Activated naive CD8-positive, alpha-beta T cell treated with anti-CD3 and anti-CD28 coated beads for 36 hours (primary cell): ENCODE measurements around the gene SLC7A8. TPM values are rescaled to one million over a fixed set of nuclear protein-coding genes. Genes with fewer than 3 reads are reported as not detected.
A peak's percentile ranks its signal among the peaks of the same experiment; 100 is the strongest.

Experiments
- DNase-seq: peaks from one replicate; pipeline ENCODE4 v3.0.0; 2021
- H3K27ac Mint-ChIP-seq: one replicate; pipeline ENCODE4 v1.8.0; 2022; ENCODE audit warnings: mild to moderate bottlenecking, moderate library complexity, mixed read lengths
- H3K27me3 Mint-ChIP-seq: one replicate; pipeline ENCODE4 v1.8.0; 2022; ENCODE audit warnings: mild to moderate bottlenecking, mixed read lengths
- H3K36me3 Mint-ChIP-seq: one replicate; pipeline ENCODE4 v1.8.0; 2021; ENCODE audit warnings: mild to moderate bottlenecking, mixed read lengths
- H3K4me1 Mint-ChIP-seq: one replicate; pipeline ENCODE4 v1.8.0; 2021; ENCODE audit warnings: mixed read lengths
- H3K4me3 Mint-ChIP-seq: one replicate; pipeline ENCODE4 v1.8.0; 2022; ENCODE audit warnings: mild to moderate bottlenecking, moderate library complexity, mixed read lengths
- H3K9me3 Mint-ChIP-seq: one replicate; pipeline ENCODE4 v1.8.0; 2022; ENCODE audit warnings: mixed read lengths
- total RNA-seq, 2 experiments: library from RNA; stranded (reverse); gene quantifications; one replicate each; pipeline ENCODE4 v1.2.3, GENCODE V29; 2021

SLC7A8 gene
- total RNA-seq, 2 experiments from 2014 or later: 2.5 to 2.8 TPM

GRCh38 chr14:23137192-23137812 lies 46.2 kb downstream of the SLC7A8 start:
- H3K27ac Mint-ChIP-seq: no peak overlapping the region
- no peaks in the 10 kb centered on the region for H3K9me3 Mint-ChIP-seq
- no peak for DNase-seq
- no peaks in the 10 kb centered on the region for H3K4me1 Mint-ChIP-seq
- H3K36me3 Mint-ChIP-seq: no peaks in the 10 kb centered on the region
- H3K27me3 Mint-ChIP-seq: no peaks in the 10 kb centered on the region
- H3K4me3 Mint-ChIP-seq: no peak overlapping the region

GRCh38 chr14:23136566-23137133 lies 46.8 kb downstream of the SLC7A8 start:
- H3K27ac Mint-ChIP-seq: no peak overlapping the region
- DNase-seq: no peak
- no peaks in the 10 kb centered on the region for H3K27me3 Mint-ChIP-seq
- H3K36me3 Mint-ChIP-seq: no peaks in the 10 kb centered on the region
- H3K9me3 Mint-ChIP-seq: no peaks in the 10 kb centered on the region
- no peaks in the 10 kb centered on the region for H3K4me1 Mint-ChIP-seq
- H3K4me3 Mint-ChIP-seq: no peak overlapping the region

DNA sequence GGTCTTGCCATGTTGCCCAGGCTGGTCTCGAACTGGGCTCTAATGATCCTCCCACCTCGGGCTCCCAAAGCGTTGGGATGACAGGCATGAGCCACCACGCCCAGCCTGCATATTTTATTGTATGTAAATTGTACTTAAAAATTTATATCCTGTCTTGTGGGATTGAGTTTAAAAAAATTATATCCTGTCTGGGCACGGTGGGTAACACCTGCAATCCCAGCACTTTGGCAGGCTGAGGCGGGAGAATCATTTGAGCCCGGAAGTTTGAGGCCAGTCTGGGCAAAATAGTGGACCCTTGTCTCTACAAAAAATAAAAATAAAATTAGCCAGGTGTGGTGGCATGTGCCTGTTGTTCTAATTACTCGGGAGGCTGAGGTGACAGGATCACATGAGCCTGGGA lies 50.5 kb downstream of the SLC7A8 start:
- H3K27ac Mint-ChIP-seq: no peak overlapping the region
- H3K27me3 Mint-ChIP-seq: no peaks in the 10 kb centered on the region
- no peaks in the 10 kb centered on the region for H3K9me3 Mint-ChIP-seq
- no peak overlapping the region for H3K4me3 Mint-ChIP-seq
- no peak for DNase-seq
- no peaks in the 10 kb centered on the region for H3K4me1 Mint-ChIP-seq
- H3K36me3 Mint-ChIP-seq: no peaks in the 10 kb centered on the region

- H3K9me3 Mint-ChIP-seq: no peaks in the 10 kb centered on the region
- DNase-seq: no peak
These were observed 52.0 kb downstream of the SLC7A8 start for GRCh38 chr14:23131482-23131881.

GRCh38 chr14:23130871-23131270 lies 52.6 kb downstream of the SLC7A8 start:
- DNase-seq: no peak
- Mint-ChIP-seq H3K4me3 (no peak overlapping the region), H3K36me3 (no peaks in the 10 kb centered on the region), H3K4me1 (no peaks in the 10 kb centered on the region), H3K27me3 (no peaks in the 10 kb centered on the region), H3K27ac (peak overlapping the region; percentile 3), H3K9me3 (no peaks in the 10 kb centered on the region)

More at GRCh38 chr14:23131482-23131881, 52.0 kb downstream of the SLC7A8 start:
- H3K4me3 Mint-ChIP-seq: no peak overlapping the region
- H3K27me3 Mint-ChIP-seq: no peaks in the 10 kb centered on the region
- H3K4me1 Mint-ChIP-seq: no peaks in the 10 kb centered on the region
- no peak overlapping the region for H3K27ac Mint-ChIP-seq
- H3K36me3 Mint-ChIP-seq: no peaks in the 10 kb centered on the region

GRCh38 chr14:23129759-23130316 lies 53.6 kb downstream of the SLC7A8 start:
- Mint-ChIP-seq H3K4me1 (no peaks in the 10 kb centered on the region), H3K9me3 (no peaks in the 10 kb centered on the region), H3K4me3 (no peak overlapping the region), H3K27me3 (no peaks in the 10 kb centered on the region), H3K36me3 (no peaks in the 10 kb centered on the region), H3K27ac (no peak overlapping the region)
- no peak for DNase-seq

DNA sequence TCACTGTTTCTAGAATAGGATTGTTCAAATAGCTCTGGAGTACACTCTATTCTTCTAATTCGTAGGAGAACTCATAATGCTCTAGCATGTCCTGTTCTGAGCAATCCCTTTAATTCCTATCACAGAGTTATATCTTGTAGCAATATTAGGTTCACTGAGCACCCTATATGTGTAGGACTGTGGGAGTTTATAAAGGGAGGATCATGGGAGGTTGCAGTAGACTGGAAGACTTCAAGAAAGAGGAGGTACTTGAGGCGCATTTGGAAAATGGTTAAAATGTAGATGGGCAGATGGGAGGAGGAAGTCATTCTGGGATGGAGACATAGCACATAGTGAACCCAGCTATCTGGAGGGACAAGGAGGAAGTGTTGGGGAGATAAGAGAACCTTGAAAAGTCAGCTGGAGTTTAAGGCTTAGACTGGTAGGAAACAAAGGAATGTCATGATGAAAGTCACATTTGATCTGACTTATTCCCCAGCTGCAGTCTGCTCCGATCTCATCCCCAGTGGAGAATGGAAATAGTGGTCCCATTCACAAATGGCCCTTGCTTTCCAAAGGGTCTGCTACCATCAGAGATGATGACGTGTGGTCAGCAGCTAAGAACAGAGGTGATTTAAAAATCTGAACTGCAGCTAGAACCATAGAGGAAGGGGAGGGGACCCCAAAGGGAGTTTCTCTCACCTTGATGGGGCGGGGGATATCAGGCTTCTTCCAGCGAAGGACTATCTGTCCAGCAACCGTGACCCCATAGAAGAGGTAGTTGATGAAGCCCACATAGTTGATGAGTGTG lies 54.3 kb downstream of the SLC7A8 start:
- Mint-ChIP-seq H3K4me3 (no peak overlapping the region), H3K27me3 (no peaks in the 10 kb centered on the region)

GRCh38 chr14:23127861-23128260 lies 55.6 kb downstream of the SLC7A8 start:
- Mint-ChIP-seq H3K27ac (no peak overlapping the region), H3K27me3 (no peaks in the 10 kb centered on the region), H3K4me1 (no peaks in the 10 kb centered on the region), H3K9me3 (no peaks in the 10 kb centered on the region), H3K36me3 (no peaks in the 10 kb centered on the region), H3K4me3 (no peak overlapping the region)
- no peak for DNase-seq

More for the DNA sequence above, 54.3 kb downstream of the SLC7A8 start:
- Mint-ChIP-seq H3K36me3 (no peaks in the 10 kb centered on the region), H3K9me3 (no peaks in the 10 kb centered on the region), H3K4me1 (no peaks in the 10 kb centered on the region), H3K27ac (no peak overlapping the region)
- no peak for DNase-seq

DNA sequence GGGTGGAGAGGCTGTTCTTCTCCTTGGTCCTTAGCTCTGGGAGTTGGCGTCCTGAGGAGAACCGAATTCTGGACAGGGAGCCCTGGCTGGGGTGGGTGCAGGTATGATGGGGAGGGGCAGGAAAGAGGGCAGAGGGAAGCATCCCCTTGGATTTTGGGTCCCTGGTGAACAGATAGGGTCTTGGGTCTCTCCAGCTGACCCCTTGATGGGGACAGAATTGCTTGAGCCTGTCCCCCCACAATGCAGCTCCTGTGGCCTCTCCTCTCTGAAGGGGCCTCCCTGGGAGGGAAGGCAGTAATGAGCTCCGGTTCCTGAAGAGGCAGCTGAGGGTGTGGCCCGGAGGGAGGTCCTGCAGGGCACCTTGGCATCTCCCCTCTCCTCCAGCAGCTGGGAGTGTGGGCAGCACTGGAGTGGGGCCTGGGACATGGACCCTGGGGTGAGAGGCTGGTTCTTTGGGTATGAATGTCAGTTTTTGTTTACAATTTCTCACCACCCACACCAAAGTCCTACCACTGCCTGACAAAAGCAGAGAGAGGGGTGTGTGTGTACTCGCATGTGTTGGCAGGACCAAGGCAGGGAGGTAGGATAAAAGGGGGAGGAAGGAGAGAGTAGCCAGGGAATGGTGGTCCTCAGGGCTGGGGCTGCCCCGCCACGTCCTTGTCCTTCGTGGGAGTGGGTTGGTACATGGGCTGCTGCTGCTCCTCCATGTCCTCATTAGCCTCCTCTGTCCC lies 56.7 kb downstream of the SLC7A8 start:
- H3K27ac Mint-ChIP-seq: no peak overlapping the region
- DNase-seq: no peak
- H3K4me3 Mint-ChIP-seq: no peak overlapping the region
- H3K27me3 Mint-ChIP-seq: no peaks in the 10 kb centered on the region
- no peaks in the 10 kb centered on the region for H3K36me3 Mint-ChIP-seq
- no peaks in the 10 kb centered on the region for H3K9me3 Mint-ChIP-seq
- H3K4me1 Mint-ChIP-seq: no peaks in the 10 kb centered on the region

GRCh38 chr14:23125933-23126524 lies 57.4 kb downstream of the SLC7A8 start:
- no peaks in the 10 kb centered on the region for H3K27me3 Mint-ChIP-seq
- no peak for DNase-seq
- H3K9me3 Mint-ChIP-seq: no peaks in the 10 kb centered on the region
- no peaks in the 10 kb centered on the region for H3K36me3 Mint-ChIP-seq
- no peak overlapping the region for H3K27ac Mint-ChIP-seq
- peaks cover 6% of the 10 kb centered on the region for H3K4me1 Mint-ChIP-seq
- no peak overlapping the region for H3K4me3 Mint-ChIP-seq

DNA sequence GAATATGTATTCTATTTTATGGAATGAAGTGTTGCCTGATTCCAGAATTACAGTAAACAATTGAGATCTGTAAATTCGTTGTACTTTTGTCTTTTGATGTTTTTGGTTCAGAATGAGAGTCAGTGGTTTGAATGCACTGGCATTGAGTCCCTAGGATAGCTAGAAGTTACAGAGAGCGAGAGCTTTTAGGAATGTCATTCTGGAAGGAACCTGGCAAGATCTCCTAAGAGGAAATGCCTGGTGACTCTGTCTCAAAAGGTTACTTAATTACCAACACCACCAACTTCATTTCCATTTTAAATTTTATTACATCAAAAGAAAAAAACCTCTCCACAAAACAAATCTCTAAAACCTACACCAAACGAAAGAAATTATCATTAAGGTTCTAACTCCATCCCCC lies 58.4 kb downstream of the SLC7A8 start:
- no peak overlapping the region for H3K4me3 Mint-ChIP-seq
- H3K27ac Mint-ChIP-seq: no peak overlapping the region
- H3K4me1 Mint-ChIP-seq: peaks cover 16% of the 10 kb centered on the region
- H3K27me3 Mint-ChIP-seq: no peaks in the 10 kb centered on the region
- DNase-seq: no peak
- H3K9me3 Mint-ChIP-seq: no peaks in the 10 kb centered on the region
- no peaks in the 10 kb centered on the region for H3K36me3 Mint-ChIP-seq

- Mint-ChIP-seq H3K4me3 (no peak overlapping the region), H3K27ac (no peak overlapping the region), H3K4me1 (peaks cover 22% of the 10 kb centered on the region), H3K36me3 (no peaks in the 10 kb centered on the region), H3K27me3 (no peaks in the 10 kb centered on the region), H3K9me3 (no peaks in the 10 kb centered on the region)
- DNase-seq: no peak
These were observed 59.0 kb downstream of the SLC7A8 start for GRCh38 chr14:23124337-23124954.

- DNase-seq: no peak
- H3K36me3 Mint-ChIP-seq: no peaks in the 10 kb centered on the region
- H3K4me3 Mint-ChIP-seq: no peak overlapping the region
- no peaks in the 10 kb centered on the region for H3K27me3 Mint-ChIP-seq
- H3K27ac Mint-ChIP-seq: no peak overlapping the region
- no peaks in the 10 kb centered on the region for H3K9me3 Mint-ChIP-seq
- peaks cover 29% of the 10 kb centered on the region for H3K4me1 Mint-ChIP-seq
These were observed 60.0 kb downstream of the SLC7A8 start for GRCh38 chr14:23123419-23123818.

DNA sequence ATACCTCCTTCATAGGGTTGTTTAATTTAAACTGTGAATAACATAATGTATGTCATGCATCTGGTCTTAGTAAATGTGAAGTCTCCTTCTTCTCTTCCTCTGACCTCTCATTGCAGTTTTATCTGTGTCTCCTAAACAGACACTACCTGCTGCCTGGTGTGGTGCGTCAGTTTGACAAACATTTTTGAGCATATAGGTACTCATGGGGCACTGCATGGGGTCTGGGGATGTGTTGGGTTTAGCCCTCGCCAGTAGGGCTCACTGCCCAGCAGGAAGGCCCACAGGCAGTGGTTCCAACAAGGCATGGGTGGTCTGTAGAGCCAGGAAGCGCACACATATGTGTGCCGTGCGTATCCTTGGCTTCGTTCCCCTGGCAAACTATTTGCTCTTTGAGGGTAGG lies 61.4 kb downstream of the SLC7A8 start:
- no peaks in the 10 kb centered on the region for H3K9me3 Mint-ChIP-seq
- no peak overlapping the region for H3K4me3 Mint-ChIP-seq
- peaks cover 34% of the 10 kb centered on the region for H3K4me1 Mint-ChIP-seq
- H3K27me3 Mint-ChIP-seq: no peaks in the 10 kb centered on the region
- no peaks in the 10 kb centered on the region for H3K36me3 Mint-ChIP-seq
- DNase-seq: no peak
- H3K27ac Mint-ChIP-seq: no peak overlapping the region
